HG02981 (cell line): ENCODE data around the gene ABI3BP.

Experiments used
- ATAC-seq: cut with Tn5 transposase; IDR thresholded peaks from one replicate; pipeline ENCODE4 v1.9.1; 2021; ENCODE audit warnings: mild to moderate bottlenecking, moderate library complexity; ENCODE audit not compliant: unreplicated experiment

Gene ABI3BP

DNA sequence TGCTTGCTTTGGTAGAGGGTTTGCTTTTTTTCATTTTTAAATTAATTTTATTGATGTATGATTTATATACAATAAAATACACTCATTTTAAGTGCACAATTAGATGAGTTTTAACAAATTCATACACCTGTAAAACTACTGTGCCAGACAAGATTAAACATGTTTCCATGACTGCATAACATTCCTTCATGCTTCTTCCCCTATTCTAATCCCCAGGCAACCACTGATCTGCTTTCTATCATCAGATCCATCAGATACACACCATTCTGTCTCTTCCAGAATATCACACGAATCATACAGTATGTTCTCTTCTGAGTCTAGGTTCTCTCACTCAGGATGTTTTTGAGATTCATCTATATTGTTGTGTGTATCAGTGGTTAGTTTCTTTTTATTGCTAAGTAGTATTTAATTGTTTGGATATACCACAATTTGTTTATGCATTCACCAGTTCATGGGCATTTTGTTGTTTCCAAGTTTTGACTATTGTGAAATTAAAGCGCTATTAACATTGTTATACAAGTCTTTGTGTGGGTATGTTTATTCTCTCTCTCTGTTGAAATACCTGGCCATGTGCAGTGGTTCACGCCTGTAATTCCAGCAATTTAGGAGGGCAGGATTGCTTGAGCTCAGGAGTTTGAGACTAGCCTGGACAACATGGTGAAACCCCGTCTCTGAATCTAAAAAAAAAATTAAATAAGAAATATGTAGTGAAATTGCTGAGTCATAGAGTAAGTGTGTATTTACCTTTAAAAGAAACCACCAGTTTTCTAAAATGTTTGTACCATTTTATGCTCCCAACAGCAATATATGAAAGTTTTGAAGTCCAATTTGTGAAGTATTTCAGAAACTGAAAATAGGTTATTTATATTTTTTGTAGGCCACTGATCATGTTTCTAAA is 290.9 kb downstream of the ABI3BP start:
- no peak for ATAC-seq

DNA sequence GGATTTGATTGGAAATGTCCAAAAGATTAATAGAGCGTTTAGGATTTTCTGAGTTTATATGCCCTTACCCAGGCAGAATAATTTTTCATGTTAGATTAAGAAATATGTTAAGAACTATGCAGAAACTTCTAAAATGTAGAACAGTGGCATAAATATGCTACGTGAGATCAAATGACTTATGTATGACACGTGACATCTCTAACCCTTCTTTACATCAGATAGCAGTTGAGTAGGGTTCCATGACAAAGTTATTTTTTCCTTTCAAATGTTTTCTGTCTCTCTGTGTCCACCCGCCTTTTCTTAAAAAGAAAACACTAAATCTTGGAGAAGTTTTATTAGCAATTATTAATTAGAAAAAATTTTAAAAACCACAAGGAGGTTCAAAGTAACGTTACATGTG is 292.5 kb downstream of the ABI3BP start:
- no peak for ATAC-seq
